ENCODE results near the gene MTLN.
"Not testable (repeated sequence)": the region's sequence is repeated elsewhere in the genome, so short reads cannot be mapped to it uniquely, and the experiment has no call there.

MTLN gene

DNA sequence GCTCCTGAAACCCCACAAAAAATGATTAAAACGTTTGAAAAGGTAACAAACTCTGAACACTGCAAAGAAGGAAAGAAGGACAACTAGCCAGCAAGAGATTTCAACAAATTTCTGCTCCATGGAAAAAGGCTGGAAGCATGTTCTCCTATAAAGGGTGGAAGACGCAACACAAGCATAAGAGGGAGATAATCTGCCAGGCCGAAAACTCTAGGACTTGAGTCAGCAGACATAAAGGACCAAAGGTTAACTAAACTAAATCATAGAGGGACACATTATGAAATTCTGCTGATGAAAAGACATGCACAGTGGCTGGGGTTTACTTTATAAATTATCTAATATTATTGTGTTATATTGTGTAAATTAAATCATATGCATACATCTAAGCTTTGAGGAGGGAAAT lies 14.3 kb downstream of the MTLN start:
- DNase-seq = no peak

DNA sequence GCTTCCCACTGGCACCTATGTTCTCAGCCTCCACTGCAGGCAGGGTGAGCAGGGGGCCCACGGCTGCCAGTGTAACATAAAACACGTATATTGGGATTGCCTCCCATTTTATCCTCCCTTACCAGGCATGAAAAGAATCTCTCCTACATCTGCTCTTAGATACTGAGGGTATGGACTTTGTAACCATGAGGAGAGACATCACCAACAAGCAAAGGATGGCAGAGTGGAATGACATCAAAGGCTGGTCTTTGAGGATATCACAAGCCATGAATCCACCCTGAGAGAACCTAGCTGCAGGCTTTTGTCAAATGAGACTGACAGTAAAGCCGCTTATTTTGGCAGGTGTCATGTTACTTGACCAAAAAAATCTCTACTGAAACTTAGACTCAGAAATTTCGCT lies 14.9 kb downstream of the MTLN start:
- DNase-seq = no peak

DNA sequence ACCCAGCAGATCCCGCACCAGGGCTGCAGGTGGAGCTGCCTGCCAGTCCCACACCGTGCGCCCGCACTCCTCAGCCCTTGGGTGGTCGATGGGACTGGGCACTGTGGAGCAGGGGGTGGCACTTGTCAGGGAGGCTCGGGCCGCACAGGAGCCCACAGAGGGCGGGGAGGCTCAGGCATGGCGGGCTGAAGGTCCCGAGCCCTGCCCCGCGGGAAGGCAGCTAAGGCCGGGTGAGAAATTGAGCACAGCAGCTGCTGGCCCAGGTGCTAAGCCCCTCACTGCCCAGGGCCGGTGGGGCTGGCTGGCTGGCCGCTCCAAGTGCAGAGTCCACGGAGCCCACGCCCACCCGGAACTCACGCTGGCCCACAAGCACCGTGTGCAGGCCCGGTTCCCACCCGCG lies 22.2 kb downstream of the MTLN start:
- DNase-seq = not testable (repeated sequence)

DNA sequence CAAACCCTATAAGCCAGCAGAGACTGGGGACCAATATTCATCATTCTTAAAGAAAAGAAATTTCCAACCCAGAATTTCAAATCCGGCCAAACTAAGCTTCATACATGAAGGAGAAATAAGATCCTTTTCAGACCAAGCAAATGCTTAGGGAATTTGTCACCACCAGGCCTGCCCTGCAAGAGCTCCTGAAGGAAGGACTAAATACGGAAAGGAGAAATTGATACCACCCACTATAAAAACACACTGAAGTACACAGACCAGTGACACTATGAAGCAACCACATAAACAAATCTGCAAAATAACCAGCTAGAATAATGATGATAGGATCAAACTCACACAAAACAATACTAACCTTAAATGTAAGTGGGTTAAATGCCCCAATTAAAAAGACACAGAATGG lies 29.9 kb downstream of the MTLN start:
- DNase-seq = no peak

DNA sequence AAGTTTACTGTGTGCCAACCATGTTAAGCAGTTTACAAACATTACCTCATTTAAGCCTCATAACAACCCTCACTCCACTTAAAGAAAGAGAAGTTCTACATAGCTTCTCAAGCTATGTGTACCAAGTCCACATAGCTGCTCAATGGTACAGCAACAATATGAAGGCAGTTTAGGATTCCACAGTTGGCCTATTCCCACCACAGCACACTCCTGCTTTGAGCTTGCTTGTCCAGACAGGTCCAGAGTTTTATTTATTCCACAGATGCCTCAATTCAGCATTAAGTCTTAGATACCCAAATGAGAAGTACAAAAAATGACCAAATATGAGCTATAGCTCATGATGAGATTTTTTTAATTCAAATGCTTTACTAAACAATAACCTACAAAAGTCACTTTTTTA lies 32.3 kb downstream of the MTLN start:
- DNase-seq = no peak

DNA sequence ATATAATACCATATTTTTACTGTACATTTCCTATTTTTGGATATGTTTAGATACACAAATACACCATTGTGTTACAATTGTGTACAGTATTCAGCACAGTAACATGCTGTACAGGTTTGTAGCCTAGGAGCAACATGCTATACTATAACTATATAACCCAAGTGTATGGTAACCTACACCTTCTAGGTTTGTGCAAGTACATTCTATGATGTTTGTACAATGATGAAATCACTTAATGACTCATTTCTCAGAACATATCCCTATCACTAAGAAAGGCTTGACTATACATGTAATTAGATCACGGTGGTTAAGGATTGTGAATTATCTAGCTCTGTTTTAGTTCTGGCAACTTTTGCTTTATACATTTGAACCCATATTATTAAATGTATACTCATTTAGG lies 38.8 kb downstream of the MTLN start:
- no peak for DNase-seq

DNA sequence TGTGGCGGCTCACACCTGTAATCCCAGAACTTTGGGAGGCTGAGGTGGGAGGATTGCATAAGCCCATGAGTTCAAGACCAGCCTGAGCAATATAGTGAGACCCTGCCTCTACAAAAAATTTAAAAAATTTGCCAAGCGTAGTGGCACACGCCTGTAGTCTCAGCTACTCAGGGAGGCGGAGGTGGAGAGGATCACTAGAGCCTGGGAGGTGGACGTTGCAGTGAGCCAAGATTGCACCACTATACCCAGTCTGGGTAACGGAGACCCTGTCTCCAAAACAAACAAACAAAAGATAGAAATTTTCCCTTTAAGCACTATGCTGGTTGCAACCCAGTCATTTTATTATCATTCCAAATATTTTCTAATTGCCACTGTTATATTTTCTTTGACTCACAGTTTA lies 39.8 kb downstream of the MTLN start:
- DNase-seq = no peak

DNA sequence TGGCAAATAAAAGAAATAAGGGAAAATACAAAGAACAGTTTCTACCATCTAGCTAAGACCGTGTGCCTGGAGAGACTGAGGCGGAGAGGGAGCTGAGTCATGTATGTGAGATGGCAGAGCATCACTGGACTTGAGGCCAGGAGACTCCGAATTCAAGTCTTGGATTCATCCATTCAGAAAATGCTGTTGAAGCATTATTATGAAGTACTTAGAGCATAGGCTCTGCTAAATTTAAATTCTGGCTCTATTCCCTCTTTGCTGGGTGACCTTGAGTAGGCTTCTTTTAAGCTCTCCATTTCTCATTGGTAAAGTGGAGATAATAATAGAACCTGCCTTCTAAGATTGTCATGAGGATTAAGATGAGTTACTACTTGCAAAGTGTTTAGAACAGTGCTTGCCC lies 42.2 kb downstream of the MTLN start:
- no peak for DNase-seq

DNA sequence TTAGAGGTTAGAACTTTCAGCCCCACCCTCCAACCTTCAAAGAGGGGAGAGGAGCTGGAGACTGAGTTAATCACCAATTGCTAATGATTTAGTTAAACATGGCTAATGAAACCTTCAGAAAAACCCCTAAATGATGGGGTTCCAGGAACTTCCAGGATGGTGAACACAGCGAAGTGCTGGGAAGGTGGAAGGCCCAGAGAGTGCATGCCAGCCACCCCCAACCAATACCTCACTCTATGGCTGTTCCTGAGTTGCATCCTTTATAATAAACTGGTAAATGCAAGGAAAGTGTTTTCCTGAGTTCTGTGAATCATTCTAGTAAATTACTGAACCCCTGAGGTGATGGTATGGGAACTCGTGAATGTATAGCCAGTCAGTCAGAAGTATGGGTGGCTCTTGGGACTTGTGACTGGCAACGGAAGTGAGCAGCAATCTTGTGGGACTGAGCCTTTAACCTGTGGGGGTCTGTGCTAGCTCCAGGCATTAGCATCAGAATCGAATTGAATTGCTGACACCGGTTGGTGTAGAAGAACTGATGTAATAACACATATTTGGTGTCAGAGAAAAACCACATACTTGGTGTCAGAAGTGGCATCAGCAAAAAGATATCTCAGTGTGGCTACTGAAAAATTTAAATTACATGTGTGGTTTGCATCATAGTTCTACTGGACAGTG lies 44.9 kb downstream of the MTLN start:
- no peak for DNase-seq

DNA sequence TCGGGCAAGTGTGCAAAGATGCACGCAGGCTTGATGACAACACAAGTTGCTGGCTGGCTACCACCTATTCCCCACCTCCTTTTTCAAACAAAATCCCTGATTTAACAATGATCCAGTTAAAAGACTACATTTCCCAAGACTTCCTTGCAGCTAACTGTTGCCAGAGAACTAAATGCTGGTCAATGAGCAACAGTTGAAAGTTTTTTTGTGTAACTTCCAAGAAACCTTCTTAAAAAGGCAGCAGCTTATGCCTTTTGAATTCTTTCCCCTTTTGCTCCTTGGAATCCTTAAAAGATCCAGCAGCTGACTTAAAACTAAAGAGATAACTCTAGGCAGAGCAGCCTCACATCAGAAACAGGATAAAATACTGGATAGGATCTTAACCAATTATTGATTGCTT lies 46.1 kb downstream of the MTLN start:
- DNase-seq = no peak

Measured in NCI-H1417 (cell line).